Fibroblast of skin of back (primary cell): ENCODE data around the gene EEFSEC.

Experiments
- DNase-seq: peaks from one replicate; pipeline ENCODE4 v3.0.0-alpha.2; 2013

Gene EEFSEC

GRCh38 chr3:128356822-128357221, 203.5 kb downstream of the EEFSEC start:
- no peak for DNase-seq

GRCh38 chr3:128357538-128357937, 204.3 kb downstream of the EEFSEC start:
- no peak for DNase-seq

- no peak for DNase-seq
These were observed 205.0 kb downstream of the EEFSEC start for GRCh38 chr3:128358156-128358895.

GRCh38 chr3:128359060-128359664, 205.9 kb downstream of the EEFSEC start:
- DNase-seq = no peak

GRCh38 chr3:128359846-128360642, 206.8 kb downstream of the EEFSEC start:
- no peak for DNase-seq

GRCh38 chr3:128360705-128361271, 207.5 kb downstream of the EEFSEC start:
- DNase-seq = no peak

GRCh38 chr3:128362026-128362965, 209.0 kb downstream of the EEFSEC start:
- DNase-seq = no peak

GRCh38 chr3:128364291-128364690, 211.0 kb downstream of the EEFSEC start:
- no peak for DNase-seq

- DNase-seq = no peak
These were observed 211.6 kb downstream of the EEFSEC start for GRCh38 chr3:128364808-128365360.

GRCh38 chr3:128366136-128366535, 212.9 kb downstream of the EEFSEC start:
- no peak for DNase-seq

- no peak for DNase-seq
These were observed 213.4 kb downstream of the EEFSEC start for GRCh38 chr3:128366652-128367051.

- DNase-seq = no peak
These were observed 213.9 kb downstream of the EEFSEC start for GRCh38 chr3:128367221-128367620.

- DNase-seq = peak; percentile 54
These were observed 214.5 kb downstream of the EEFSEC start for GRCh38 chr3:128367761-128368160.

- no peak for DNase-seq
These were observed 215.3 kb downstream of the EEFSEC start for GRCh38 chr3:128368626-128369025.

- no peak for DNase-seq
These were observed 215.9 kb downstream of the EEFSEC start for GRCh38 chr3:128369121-128369703.

GRCh38 chr3:128369881-128370642, 216.8 kb downstream of the EEFSEC start:
- DNase-seq = peak; percentile 22

GRCh38 chr3:128372281-128372680, 219.0 kb downstream of the EEFSEC start:
- DNase-seq = no peak

GRCh38 chr3:128372707-128373533, 219.6 kb downstream of the EEFSEC start:
- DNase-seq = no peak

GRCh38 chr3:128374746-128375445, 221.6 kb downstream of the EEFSEC start:
- no peak for DNase-seq
